ES-I3 (cell line): Measurements from ENCODE around the gene CPEB1.

Experiments
- H3K36me3 ChIP-seq: 2 replicates; pipeline ENCODE4 v1.6.1; 2013; ENCODE audit warnings: mild to moderate bottlenecking, low read length, control low read depth, moderate library complexity; ENCODE audit not compliant: insufficient read depth
- H3K4me1 ChIP-seq: 2 replicates; pipeline ENCODE4 v1.6.1; 2013; ENCODE audit warnings: mild to moderate bottlenecking, control low read depth, low read length; ENCODE audit not compliant: insufficient read depth
- H3K9ac ChIP-seq: 2 replicates; pipeline ENCODE4 v1.6.1; 2013; ENCODE audit warnings: low read depth, mild to moderate bottlenecking, low read length, moderate library complexity
- H3K9me3 ChIP-seq: 2 replicates; pipeline ENCODE4 v1.6.1; 2013; ENCODE audit warnings: mild to moderate bottlenecking, low read length, moderate library complexity; ENCODE audit not compliant: control insufficient read depth, insufficient read depth

The CPEB1 gene

GRCh38 chr15:82554849-82555248 is 92.3 kb downstream of the CPEB1 start:
- H3K9me3 ChIP-seq = no peaks in the 10 kb centered on the region
- H3K36me3 ChIP-seq = no peaks in the 10 kb centered on the region
- H3K9ac ChIP-seq = no peak overlapping the region
- peaks cover 5% of the 10 kb centered on the region for H3K4me1 ChIP-seq

- H3K4me1 ChIP-seq = peaks cover 5% of the 10 kb centered on the region
- H3K9ac ChIP-seq = no peak overlapping the region
- no peaks in the 10 kb centered on the region for H3K36me3 ChIP-seq
- H3K9me3 ChIP-seq = no peaks in the 10 kb centered on the region
These were observed 92.8 kb downstream of the CPEB1 start for GRCh38 chr15:82554351-82554750.

GRCh38 chr15:82553846-82554245 is 93.3 kb downstream of the CPEB1 start:
- no peak overlapping the region for H3K9ac ChIP-seq
- H3K36me3 ChIP-seq = no peaks in the 10 kb centered on the region
- peaks cover 5% of the 10 kb centered on the region for H3K4me1 ChIP-seq
- H3K9me3 ChIP-seq = no peaks in the 10 kb centered on the region

- H3K36me3 ChIP-seq = no peaks in the 10 kb centered on the region
- no peak overlapping the region for H3K9ac ChIP-seq
- peaks cover 5% of the 10 kb centered on the region for H3K4me1 ChIP-seq
- H3K9me3 ChIP-seq = no peaks in the 10 kb centered on the region
These were observed 94.3 kb downstream of the CPEB1 start for GRCh38 chr15:82552861-82553260.

GRCh38 chr15:82551646-82552247 is 95.4 kb downstream of the CPEB1 start:
- peaks cover 5% of the 10 kb centered on the region for H3K4me1 ChIP-seq
- no peaks in the 10 kb centered on the region for H3K9me3 ChIP-seq
- no peaks in the 10 kb centered on the region for H3K36me3 ChIP-seq
- no peak overlapping the region for H3K9ac ChIP-seq

- Histone ChIP-seq H3K9me3 (no peaks in the 10 kb centered on the region), H3K36me3 (no peaks in the 10 kb centered on the region), H3K4me1 (peaks cover 5% of the 10 kb centered on the region), H3K9ac (no peak overlapping the region)
These were observed 97.9 kb downstream of the CPEB1 start for GRCh38 chr15:82549199-82549665.

GRCh38 chr15:82548700-82549099 is 98.5 kb downstream of the CPEB1 start:
- Histone ChIP-seq H3K9me3 (no peaks in the 10 kb centered on the region), H3K9ac (no peak overlapping the region), H3K4me1 (peaks cover 10% of the 10 kb centered on the region), H3K36me3 (no peaks in the 10 kb centered on the region)

GRCh38 chr15:82545478-82545877 is 101.7 kb downstream of the CPEB1 start:
- Histone ChIP-seq H3K9me3 (no peaks in the 10 kb centered on the region), H3K9ac (no peak overlapping the region), H3K4me1 (peaks cover 11% of the 10 kb centered on the region), H3K36me3 (no peaks in the 10 kb centered on the region)

GRCh38 chr15:82545002-82545401 is 102.2 kb downstream of the CPEB1 start:
- Histone ChIP-seq H3K4me1 (peaks cover 11% of the 10 kb centered on the region), H3K9ac (no peak overlapping the region), H3K36me3 (no peaks in the 10 kb centered on the region), H3K9me3 (no peaks in the 10 kb centered on the region)

- Histone ChIP-seq H3K4me1 (peaks cover 11% of the 10 kb centered on the region), H3K9ac (no peak overlapping the region), H3K36me3 (no peaks in the 10 kb centered on the region), H3K9me3 (no peaks in the 10 kb centered on the region)
These were observed 102.7 kb downstream of the CPEB1 start for GRCh38 chr15:82544431-82544830.

GRCh38 chr15:82543160-82543559 is 104.0 kb downstream of the CPEB1 start:
- Histone ChIP-seq H3K9ac (no peak overlapping the region), H3K36me3 (peaks cover 8% of the 10 kb centered on the region), H3K4me1 (peaks cover 16% of the 10 kb centered on the region), H3K9me3 (no peaks in the 10 kb centered on the region)

- H3K4me1 ChIP-seq = peaks cover 16% of the 10 kb centered on the region
- peaks cover 29% of the 10 kb centered on the region for H3K36me3 ChIP-seq
- H3K9me3 ChIP-seq = no peaks in the 10 kb centered on the region
- H3K9ac ChIP-seq = peak overlapping the region; percentile 99
These were observed 106.2 kb downstream of the CPEB1 start for GRCh38 chr15:82540984-82541431.

- Histone ChIP-seq H3K9ac (peak within 1 kb of the TSS; percentile 99), H3K36me3 (peaks cover 32% of the 10 kb centered on the region), H3K4me1 (peaks cover 16% of the 10 kb centered on the region)
These were observed 106.8 kb downstream of the CPEB1 start, which contains the start of gene RPS17 for GRCh38 chr15:82540055-82540983. Gene RPS17, minus strand, starts transcription at chr15:82540457. Its CDS starts 29 bp downstream, at chr15:82540428.

GRCh38 chr15:82539691-82540054 is 107.5 kb downstream of the CPEB1 start:
- Histone ChIP-seq H3K4me1 (peaks cover 16% of the 10 kb centered on the region), H3K9me3 (no peaks in the 10 kb centered on the region), H3K36me3 (peaks cover 32% of the 10 kb centered on the region), H3K9ac (peak overlapping the region; percentile 99)

More at GRCh38 chr15:82540055-82540983, 106.8 kb downstream of the CPEB1 start, which contains the start of gene RPS17:
- no peaks in the 10 kb centered on the region for H3K9me3 ChIP-seq
